Hematopoietic multipotent progenitor cell (in vitro differentiated cells): ENCODE results near the gene MAST2. TPM values are rescaled to one million over a fixed set of nuclear protein-coding genes. Genes with fewer than 3 reads are reported as not detected.
"Not testable (repeated sequence)": the region's sequence is repeated elsewhere in the genome, so short reads cannot be mapped to it uniquely, and the experiment has no call there.

Experiments
- DNase-seq, 3 donors: peaks; one replicate each; pipeline ENCODE4 v3.0.0-alpha.2; 2011 to 2015; ENCODE audit warnings: low read depth in 2 of 3, low spot score in 2 of 3
- total RNA-seq: library from RNA; depleted of rRNA; stranded (reverse); fragments of >200 nt; gene quantifications from one replicate; pipeline ENCODE4 v1.2.3, GENCODE V29; 2012

The MAST2 gene
- total RNA-seq, 1 donor: 24.0 TPM

DNA sequence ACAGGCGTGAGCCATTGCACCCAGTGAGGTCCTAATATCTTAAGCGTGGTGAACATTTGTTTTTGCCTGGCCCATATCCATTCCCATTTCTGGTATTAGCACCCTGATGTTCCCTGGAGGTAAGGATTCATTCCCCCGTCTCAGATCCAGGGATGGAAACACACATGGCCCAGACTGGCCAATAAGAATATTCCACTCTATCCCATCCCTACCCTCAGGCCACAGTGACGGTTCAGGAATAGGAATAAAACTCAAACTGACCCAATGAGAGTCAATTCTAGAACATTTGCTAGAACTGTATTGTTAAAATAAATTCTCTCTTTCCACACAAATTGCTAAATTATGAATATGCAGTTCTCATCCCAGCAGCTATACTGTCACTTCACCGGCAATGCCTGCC, 252.9 kb downstream of the MAST2 start:
- DNase-seq: no peak

DNA sequence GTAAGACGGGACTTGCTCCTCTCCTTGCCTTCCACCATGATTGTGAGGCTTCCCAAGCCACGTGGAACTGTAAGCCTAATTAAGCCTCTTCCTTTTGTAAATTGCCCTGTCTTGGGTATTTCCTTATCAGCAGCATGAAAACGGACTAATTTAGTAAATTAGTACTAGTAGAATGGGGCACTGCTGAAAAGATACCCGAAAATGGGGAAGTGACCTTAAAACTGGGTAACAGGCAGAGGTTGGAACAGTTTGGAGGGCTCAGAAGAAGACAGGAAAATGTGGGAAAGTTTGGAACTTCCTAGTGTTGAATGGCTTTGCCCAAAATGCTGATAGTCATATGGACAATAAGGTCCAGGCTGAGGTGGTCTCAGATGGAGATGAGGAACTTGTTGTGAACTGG, 253.8 kb downstream of the MAST2 start:
- DNase-seq: not testable (repeated sequence)

GRCh38 chr1:46057781-46058180, 254.4 kb downstream of the MAST2 start:
- no peak for DNase-seq

DNA sequence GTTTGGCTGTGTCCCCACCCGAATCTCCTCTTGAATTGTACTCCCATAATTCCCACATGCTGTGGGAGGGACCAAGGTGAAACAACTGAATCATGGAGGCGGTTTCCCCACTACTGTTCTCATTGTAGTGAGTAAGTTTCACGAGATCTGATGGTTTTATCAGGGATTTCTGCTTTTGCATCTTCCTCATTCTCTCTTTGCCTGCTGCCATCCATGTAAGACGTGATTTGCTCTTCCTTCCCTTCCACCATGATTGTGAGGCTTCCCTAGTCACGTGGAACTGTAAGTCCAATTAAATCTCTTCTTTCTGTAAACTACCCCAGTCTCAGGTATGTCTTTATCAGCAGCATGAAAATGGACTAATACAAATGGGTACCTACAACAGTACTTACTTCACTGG, 255.5 kb downstream of the MAST2 start:
- DNase-seq: no peak

DNA sequence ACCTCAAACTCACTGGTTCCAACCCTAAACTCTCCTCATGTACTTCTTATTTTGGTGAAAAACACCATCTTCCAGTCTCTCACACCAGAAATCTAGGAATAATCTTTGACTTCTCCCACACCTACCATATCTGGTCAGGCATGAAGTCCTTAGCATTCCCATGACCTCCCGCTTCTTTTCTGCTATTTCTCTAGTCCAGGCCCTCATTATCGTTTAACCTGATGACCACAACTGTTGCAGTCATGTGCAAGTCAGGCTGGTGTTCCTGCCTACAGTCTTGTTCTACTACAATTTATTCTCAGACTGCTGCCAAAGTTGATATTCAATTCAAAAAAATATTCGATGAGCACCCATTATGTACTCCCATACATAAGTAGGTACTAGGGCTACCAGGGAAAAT, 257.7 kb downstream of the MAST2 start:
- DNase-seq: no peak

GRCh38 chr1:46062651-46063319, 259.4 kb downstream of the MAST2 start:
- DNase-seq: peak in 2 of 3 donors; percentile 31 to 45

GRCh38 chr1:46064708-46065107, 261.3 kb downstream of the MAST2 start:
- no peak for DNase-seq

DNA sequence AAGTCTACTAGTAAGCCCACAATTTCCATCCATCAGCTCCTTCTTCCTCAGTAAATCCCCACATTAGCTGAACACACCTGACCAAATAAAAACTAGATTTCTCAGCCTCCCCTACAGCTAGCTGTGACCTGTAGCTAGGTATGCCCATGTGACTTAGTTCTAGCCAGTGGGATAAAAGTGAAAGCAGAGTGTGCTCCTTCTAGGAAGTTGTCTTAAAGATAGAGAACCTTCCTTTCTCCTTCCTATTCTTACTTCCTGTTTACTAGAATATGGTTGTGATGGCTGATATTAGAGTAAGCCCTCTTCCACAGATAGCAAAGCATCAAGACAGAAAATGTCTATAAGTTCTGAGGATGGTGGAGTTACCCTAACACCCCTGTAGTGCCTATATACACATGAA, 262.0 kb downstream of the MAST2 start:
- DNase-seq: peak in 1 of 3 donors; percentile 16

GRCh38 chr1:46067652-46068051, 264.2 kb downstream of the MAST2 start:
- DNase-seq: no peak

GRCh38 chr1:46068525-46068924, 265.1 kb downstream of the MAST2 start:
- no peak for DNase-seq

GRCh38 chr1:46070164-46070814, 266.9 kb downstream of the MAST2 start:
- no peak for DNase-seq

GRCh38 chr1:46072975-46073374, 269.6 kb downstream of the MAST2 start:
- DNase-seq: no peak

- DNase-seq: no peak
Measured at GRCh38 chr1:46076343-46076742, 272.9 kb downstream of the MAST2 start.

DNA sequence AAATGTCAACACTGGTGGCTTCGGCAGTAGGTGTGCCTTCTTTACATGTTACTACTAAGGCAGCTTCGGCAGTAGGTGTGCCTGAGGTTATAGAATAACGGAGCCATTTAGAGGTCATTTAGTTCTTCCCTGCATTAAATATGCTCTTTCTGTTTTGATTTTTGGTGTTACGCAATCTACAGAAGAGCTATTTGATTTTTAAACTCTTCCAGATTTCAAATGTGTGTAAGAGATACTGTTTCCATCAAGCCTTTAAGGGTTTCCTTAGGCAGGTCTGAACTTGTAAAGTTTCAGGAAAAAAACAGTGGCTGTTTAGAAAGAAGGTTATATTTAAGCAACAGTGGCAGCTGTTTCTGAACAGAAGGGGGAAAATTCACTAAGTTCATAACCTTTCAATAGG, 274.2 kb downstream of the MAST2 start:
- DNase-seq: no peak

DNA sequence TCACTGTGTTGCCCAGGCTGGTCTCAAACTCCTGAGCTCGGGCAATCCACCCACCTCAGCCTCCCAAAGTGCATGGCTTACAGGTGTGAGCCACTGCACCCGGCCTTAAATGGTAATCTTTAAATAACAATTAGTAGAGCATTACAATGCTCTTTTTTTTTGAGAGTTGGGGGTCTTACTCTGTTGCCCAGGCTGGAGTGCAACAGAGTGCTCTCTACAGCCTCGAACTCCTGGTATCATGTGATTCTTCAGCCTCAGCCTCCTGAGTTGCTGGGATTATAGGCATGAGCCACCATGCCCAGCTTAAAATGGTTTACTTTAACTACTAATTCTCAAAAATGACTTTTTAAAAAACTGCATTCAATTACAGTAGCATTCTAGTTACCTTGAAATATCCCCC, 276.8 kb downstream of the MAST2 start:
- DNase-seq: no peak

DNA sequence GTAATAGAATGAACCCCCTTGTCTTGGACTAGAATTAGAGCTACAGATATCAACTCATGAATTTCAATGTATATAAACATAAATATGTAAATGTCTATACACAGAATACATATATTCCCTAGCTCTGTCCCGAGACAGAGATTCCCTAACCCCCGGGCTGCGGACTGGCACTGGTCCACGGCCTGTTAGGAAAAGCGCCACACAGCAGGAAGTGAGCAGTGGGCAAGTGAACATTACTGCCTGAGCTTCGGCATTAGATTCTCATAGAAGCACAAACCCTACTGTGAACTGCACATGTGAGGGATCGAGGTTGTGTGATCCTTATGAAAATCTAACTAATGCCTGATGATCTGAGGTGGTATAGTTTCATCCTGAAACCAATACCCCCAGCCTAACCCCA, 277.8 kb downstream of the MAST2 start:
- no peak for DNase-seq

GRCh38 chr1:46081619-46082018, 278.2 kb downstream of the MAST2 start:
- no peak for DNase-seq

DNA sequence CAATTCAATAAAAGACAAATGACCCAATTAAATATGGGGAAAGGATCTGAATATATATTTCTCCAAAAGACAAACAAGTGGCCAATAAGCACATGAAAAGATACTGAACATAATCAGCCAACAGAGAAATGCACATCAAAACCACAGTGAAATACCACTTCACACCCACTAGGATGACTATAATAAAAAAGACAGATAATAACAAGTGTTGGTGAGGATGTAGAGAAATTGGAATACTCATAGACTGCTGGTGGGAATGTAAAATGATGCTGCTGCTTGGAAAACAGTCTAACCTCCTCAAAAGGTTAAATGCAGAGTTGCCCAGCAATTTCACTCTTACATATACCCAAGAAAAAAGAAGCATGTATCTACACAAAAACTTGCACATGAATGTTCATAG, 280.2 kb downstream of the MAST2 start:
- no peak for DNase-seq

DNA sequence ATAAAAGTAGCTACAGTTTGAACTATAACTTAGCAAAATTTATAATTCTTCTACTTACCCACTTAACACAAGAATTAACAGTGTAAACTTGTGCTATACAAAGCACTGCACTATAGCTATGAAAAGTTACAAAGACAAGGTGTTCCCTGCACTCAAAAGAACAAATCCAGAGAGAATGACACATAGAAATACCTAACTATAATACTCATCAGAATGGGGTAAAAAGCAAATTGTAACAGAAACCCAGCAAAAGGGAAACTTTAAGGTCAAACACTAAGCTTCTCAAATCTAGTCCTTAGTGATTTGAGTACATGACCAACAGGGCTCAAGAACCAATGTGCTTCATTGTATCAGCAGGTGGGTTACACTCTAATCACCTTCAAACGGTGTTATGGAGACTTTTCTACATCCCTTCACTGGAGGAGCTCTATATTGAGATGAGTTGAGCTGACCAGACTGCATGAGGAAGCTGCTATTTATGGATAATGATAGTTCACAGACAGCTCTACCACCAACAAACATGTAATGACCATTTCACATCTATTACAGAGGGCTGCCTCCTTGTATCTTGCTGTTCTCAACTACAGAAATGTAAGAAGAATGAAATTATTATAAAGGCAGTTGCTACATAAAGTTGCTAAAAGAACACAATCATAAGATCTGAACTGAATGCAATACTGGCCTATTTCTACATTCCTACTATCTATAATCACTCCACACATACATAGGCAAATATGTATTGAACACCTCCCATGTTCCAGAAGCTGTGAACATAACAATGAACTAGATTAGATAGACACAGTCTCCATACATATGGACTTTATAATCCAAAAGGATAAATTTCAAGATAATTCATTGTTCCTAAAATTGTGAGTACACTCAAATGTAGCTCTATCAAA, 281.4 kb downstream of the MAST2 start:
- DNase-seq: no peak
